Endodermal cell (in vitro differentiated cells): Measurements from ENCODE around the gene CINP. TPM values are rescaled to one million over a fixed set of nuclear protein-coding genes. Genes with fewer than 3 reads are reported as not detected.

Source experiments
- DNase-seq: peaks from one replicate; pipeline ENCODE4 v3.0.0-alpha.2; 2017
- H3K27ac ChIP-seq: 2 replicates; pipeline ENCODE4 v1.5.1; 2013; ENCODE audit warnings: mild to moderate bottlenecking, low read depth, low read length, moderate library complexity
- H3K27me3 ChIP-seq: 2 replicates; pipeline ENCODE4 v1.6.1; 2013; ENCODE audit warnings: mild to moderate bottlenecking, low read length, moderate library complexity; ENCODE audit not compliant: insufficient read depth, control insufficient read depth, poor library complexity, severe bottlenecking
- H3K36me3 ChIP-seq: 2 replicates; pipeline ENCODE4 v1.7.0; 2013; ENCODE audit warnings: mild to moderate bottlenecking, low read length, moderate library complexity; ENCODE audit not compliant: control insufficient read depth, insufficient read depth
- H3K4me1 ChIP-seq: one replicate; pipeline ENCODE4 v1.7.0; 2013; ENCODE audit warnings: low read length; ENCODE audit not compliant: control insufficient read depth, insufficient read depth
- H3K4me3 ChIP-seq: 2 replicates; pipeline ENCODE4 v1.5.1; 2013; ENCODE audit warnings: mild to moderate bottlenecking, low read length, moderate library complexity
- H3K9ac ChIP-seq: 2 replicates; pipeline ENCODE4 v1.6.1; 2013; ENCODE audit warnings: mild to moderate bottlenecking, low read length, moderate library complexity; ENCODE audit not compliant: poor library complexity, severe bottlenecking; ENCODE audit errors: extremely low read depth
- H3K9me3 ChIP-seq: 2 replicates; pipeline ENCODE4 v1.6.1; 2013; ENCODE audit warnings: mild to moderate bottlenecking, low read length, moderate library complexity; ENCODE audit not compliant: control insufficient read depth
- H3K27ac Mint-ChIP-seq: 2 replicates; pipeline ENCODE4 v1.8.0; 2020; ENCODE audit warnings: mixed read lengths
- H3K27me3 Mint-ChIP-seq: 2 replicates; pipeline ENCODE4 v1.8.0; 2021; ENCODE audit warnings: mild to moderate bottlenecking, mixed read lengths; ENCODE audit not compliant: insufficient read depth
- H3K36me3 Mint-ChIP-seq: 2 replicates; pipeline ENCODE4 v1.8.0; 2020; ENCODE audit warnings: low read depth, mixed read lengths
- H3K4me1 Mint-ChIP-seq: 2 replicates; pipeline ENCODE4 v1.8.0; 2020; ENCODE audit warnings: mixed read lengths
- H3K4me3 Mint-ChIP-seq: 2 replicates; pipeline ENCODE4 v1.8.0; 2020; ENCODE audit warnings: mild to moderate bottlenecking, moderate library complexity, mixed read lengths
- H3K9me3 Mint-ChIP-seq: 2 replicates; pipeline ENCODE4 v1.8.0; 2020; ENCODE audit warnings: mild to moderate bottlenecking, mixed read lengths
- CTCF ChIP-seq: fragments of 200-600 bp; sonication (generic); conservative IDR thresholded peaks from 2 replicates; pipeline ENCODE4 v1.5.0; 2021; ENCODE audit warnings: antibody characterized with exemption, mild to moderate bottlenecking
- WGBS, 2 experiments: methylation state at CpG; one replicate each; pipeline versions ENCODE4 v1.1.5 to v1.1.7; 2013; ENCODE audit warnings: missing lambda C conversion rate in 2 of 2, mixed read lengths in 1 of 2; ENCODE audit not compliant: insufficient coverage in 1 of 2, insufficient read length in 1 of 2; 5-methylcytosine and 5-hydroxymethylcytosine counted together
- total RNA-seq, 2 donors: library from RNA; stranded (reverse); fragmentation: NEBNext Ultra II Directional in 1 of 2; extraction: Animal tissue kit (Norgen Biotek cat#: 25700) in 1 of 2; gene quantifications; 2 replicates in 1 of 2; 3 replicates in 1 of 2; pipeline ENCODE4 v1.2.1, GENCODE V29; 2021

The CINP gene
- total RNA-seq, 2 donors from 2014 or later, result 33.3 to 38.3 TPM

GRCh38 chr14:102403028-102403427 lies 40.3 kb upstream of the CINP start:
- Histone ChIP-seq H3K36me3 (peaks cover 24% of the 10 kb centered on the region), H3K9me3 (peaks cover 39% of the 10 kb centered on the region), H3K27ac (no peak overlapping the region), H3K4me3 (peak overlapping the region; percentile 12), H3K27me3 (no peaks in the 10 kb centered on the region), H3K4me1 (no peaks in the 10 kb centered on the region), H3K9ac (no peak overlapping the region)
- no peaks in the 10 kb centered on the region for H3K27me3 Mint-ChIP-seq
- H3K4me1 Mint-ChIP-seq, result no peaks in the 10 kb centered on the region
- no peak overlapping the region for H3K4me3 Mint-ChIP-seq
- H3K27ac Mint-ChIP-seq, result no peak overlapping the region
- H3K36me3 Mint-ChIP-seq, result peaks cover 63% of the 10 kb centered on the region
- TF ChIP-seq CTCF, result no peak
- no peak for DNase-seq
- peaks cover 49% of the 10 kb centered on the region for H3K9me3 Mint-ChIP-seq

GRCh38 chr14:102396521-102396920 lies 33.8 kb upstream of the CINP start:
- Mint-ChIP-seq H3K27ac (no peak overlapping the region), H3K27me3 (no peaks in the 10 kb centered on the region), H3K36me3 (peaks cover 52% of the 10 kb centered on the region), H3K4me3 (no peak overlapping the region), H3K4me1 (peaks cover 4% of the 10 kb centered on the region), H3K9me3 (peaks cover 29% of the 10 kb centered on the region)
- no peak for TF ChIP-seq CTCF
- Histone ChIP-seq H3K27ac (no peak overlapping the region), H3K4me3 (no peak overlapping the region), H3K4me1 (no peaks in the 10 kb centered on the region), H3K9ac (no peak overlapping the region), H3K27me3 (no peaks in the 10 kb centered on the region), H3K9me3 (peaks cover 25% of the 10 kb centered on the region), H3K36me3 (peaks cover 7% of the 10 kb centered on the region)
- 81 to 93% methylated on average over 2 to 7 of the region's 7 CpGs for whole genome bisulfite sequencing, 2 experiments
- DNase-seq, result no peak

GRCh38 chr14:102394717-102395375 lies 32.2 kb upstream of the CINP start:
- DNase-seq, result no peak
- no peak overlapping the region for H3K27ac ChIP-seq
- Mint-ChIP-seq H3K4me3 (no peak overlapping the region), H3K4me1 (peaks cover 4% of the 10 kb centered on the region), H3K36me3 (peaks cover 45% of the 10 kb centered on the region), H3K27me3 (no peaks in the 10 kb centered on the region), H3K9me3 (peaks cover 16% of the 10 kb centered on the region), H3K27ac (no peak overlapping the region)
- H3K4me3 ChIP-seq, result no peak overlapping the region
- no peak overlapping the region for H3K9ac ChIP-seq
- no peaks in the 10 kb centered on the region for H3K27me3 ChIP-seq
- no peaks in the 10 kb centered on the region for H3K4me1 ChIP-seq
- TF ChIP-seq CTCF, result no peak
- WGBS, 2 experiments, result 52 to 62% methylated on average over 9 of the region's 9 CpGs
- no peaks in the 10 kb centered on the region for H3K36me3 ChIP-seq
- peaks cover 16% of the 10 kb centered on the region for H3K9me3 ChIP-seq
